ENCODE data around the gene TIA1.
"Not testable (repeated sequence)": the region's sequence is repeated elsewhere in the genome, so short reads cannot be mapped to it uniquely, and the experiment has no call there.

The TIA1 gene

GRCh38 chr2:70248181-70248847, at the start of gene TIA1:
Gene TIA1, minus strand, starts transcription at chr2:70248628. Its CDS starts 198 bp downstream, at chr2:70248430.
- DNase-seq, result peak; percentile 97

GRCh38 chr2:70297828-70298227, 49.4 kb upstream of the TIA1 start:
- not testable (repeated sequence) for DNase-seq

GRCh38 chr2:70283500-70284191, 35.2 kb upstream of the TIA1 start:
- DNase-seq, result no peak

GRCh38 chr2:70282439-70282838, 34.0 kb upstream of the TIA1 start:
- DNase-seq, result no peak

- no peak for DNase-seq
These were observed 31.9 kb upstream of the TIA1 start for GRCh38 chr2:70280242-70280798.

- DNase-seq, result no peak
These were observed 21.9 kb upstream of the TIA1 start for GRCh38 chr2:70270323-70270722.

- DNase-seq, result not testable (repeated sequence)
These were observed 21.2 kb upstream of the TIA1 start for GRCh38 chr2:70269422-70270302.

- not testable (repeated sequence) for DNase-seq
These were observed 18.5 kb upstream of the TIA1 start for GRCh38 chr2:70266925-70267324.

GRCh38 chr2:70261501-70261900, 13.1 kb upstream of the TIA1 start:
- no peak for DNase-seq

GRCh38 chr2:70258532-70258875, 10.1 kb upstream of the TIA1 start:
- no peak for DNase-seq

- DNase-seq, result no peak
These were observed 7.3 kb upstream of the TIA1 start for GRCh38 chr2:70255637-70256314.

GRCh38 chr2:70250434-70250833, 2.0 kb upstream of the TIA1 start:
- DNase-seq, result no peak

- no peak for DNase-seq
These were observed 856 bp downstream of the TIA1 start for GRCh38 chr2:70247364-70248180.

GRCh38 chr2:70243806-70244584, 4.4 kb downstream of the TIA1 start:
- DNase-seq, result no peak

GRCh38 chr2:70242552-70242951, 5.9 kb downstream of the TIA1 start:
- no peak for DNase-seq

- no peak for DNase-seq
These were observed 7.1 kb downstream of the TIA1 start for GRCh38 chr2:70241340-70241739.

GRCh38 chr2:70240599-70240998, 7.8 kb downstream of the TIA1 start:
- DNase-seq, result no peak

GRCh38 chr2:70233926-70234325, 14.5 kb downstream of the TIA1 start:
- no peak for DNase-seq

GRCh38 chr2:70226781-70227180, 21.6 kb downstream of the TIA1 start:
- DNase-seq, result no peak

GRCh38 chr2:70223305-70223704, 25.1 kb downstream of the TIA1 start:
- DNase-seq, result not testable (repeated sequence)

- DNase-seq, result no peak
These were observed 33.4 kb downstream of the TIA1 start for GRCh38 chr2:70214953-70215549.
